GM12878 (cell line): Measurements from ENCODE around the gene METTL23. TPM values are rescaled to one million over a fixed set of nuclear protein-coding genes. Genes with fewer than 3 reads are reported as not detected.

Experiments
- ATF7 ChIP-seq: fragments of 450-650 bp; IDR thresholded peaks from 2 replicates; pipeline ENCODE4 v1.6.1; 2016; ENCODE audit warnings: low read depth, mild to moderate bottlenecking
- GABPA ChIP-seq: IDR thresholded peaks from 2 replicates; pipeline ENCODE4 v1.6.1; 2014; ENCODE audit warnings: antibody characterized with exemption, low read depth, mild to moderate bottlenecking, inconsistent platforms
- GATAD2B ChIP-seq: fragments of 450-650 bp; conservative IDR thresholded peaks from 2 replicates; pipeline ENCODE4 v1.6.1; 2017; ENCODE audit warnings: low read depth, mild to moderate bottlenecking, moderate library complexity
- IKZF1 ChIP-seq: fragments of 450-650 bp; conservative IDR thresholded peaks from 2 replicates; pipeline ENCODE4 v1.6.1; 2017; ENCODE audit warnings: antibody characterized with exemption, mild to moderate bottlenecking
- IRF4 ChIP-seq: IDR thresholded peaks from 2 replicates; pipeline ENCODE4 v1.6.1; 2011; ENCODE audit warnings: low read depth, low read length
- NRF1 ChIP-seq: conservative IDR thresholded peaks from 2 replicates; pipeline ENCODE4 v1.6.1; 2011; ENCODE audit warnings: mild to moderate bottlenecking, low read depth, low read length, improper control_type of control experiment
- PML ChIP-seq: IDR thresholded peaks from 2 replicates; pipeline ENCODE4 v1.6.1; 2012; ENCODE audit warnings: low read length, inconsistent platforms
- POLR2AphosphoS2 ChIP-seq: IDR thresholded peaks from 2 replicates; pipeline ENCODE4 v1.6.1; 2011; ENCODE audit warnings: low read depth, mild to moderate bottlenecking, low read length, improper control_type of control experiment, moderate library complexity
- RAD21 ChIP-seq: IDR thresholded peaks from 2 replicates; pipeline ENCODE4 v1.6.1; 2011; ENCODE audit warnings: mild to moderate bottlenecking, low read depth, low read length, moderate library complexity; ENCODE audit not compliant: insufficient read depth
- RB1 ChIP-seq: fragments of 450-650 bp; formaldehyde crosslinking; IDR thresholded peaks from 2 replicates; pipeline ENCODE4 v1.6.1; 2017; ENCODE audit warnings: mild to moderate bottlenecking, borderline replicate concordance
- RUNX3 ChIP-seq: IDR thresholded peaks from 2 replicates; pipeline ENCODE4 v1.6.1; 2012; ENCODE audit warnings: low read length, inconsistent platforms
- SREBF1 ChIP-seq: IDR thresholded peaks from 2 replicates; pipeline ENCODE4 v1.6.1; 2012; ENCODE audit warnings: mild to moderate bottlenecking, low read length
- TAF1 ChIP-seq: IDR thresholded peaks from 2 replicates; pipeline ENCODE4 v1.6.1; 2011; ENCODE audit warnings: mild to moderate bottlenecking, low read depth, low read length, borderline replicate concordance
- ZSCAN29 ChIP-seq: fragments of 450-650 bp; IDR thresholded peaks from 2 replicates; pipeline ENCODE4 v1.6.1; 2017; ENCODE audit warnings: mild to moderate bottlenecking, moderate library complexity
- polyA plus RNA-seq, 11 experiments: library from polyadenylated mRNA; depleted of rRNA in 4 of 11; unstranded in 6 of 11; stranded (reverse) in 5 of 11; fragments of >200 nt; fragmentation: Nextera tagmentation in 4 of 11; fragmentation: Illumina TruSeq in 1 of 11; extraction: Ambion mirVana in 4 of 11; extraction: Trizol in 1 of 11; gene quantifications; 1 replicate in 1 of 11; 2 replicates in 10 of 11; pipeline versions ENCODE4 v1.2.1 to v1.2.3, GENCODE V29; 2011 to 2016; ENCODE audit warnings: inconsistent platforms in 2 of 11, missing spikeins in 2 of 11, low read depth in 1 of 11
- total RNA-seq, 4 experiments: library from RNA; depleted of rRNA in 3 of 4; stranded (reverse); fragments of >200 nt in 3 of 4; fragmentation: Illumina TruSeq in 1 of 4; extraction: Trizol in 1 of 4; gene quantifications; 2 replicates each; pipeline versions ENCODE4 v1.2.1 to v1.2.3, GENCODE V29; 2013 to 2021
- TF ChIP-seq, protein P1 (sequence below): IDR thresholded peaks from 2 replicates; pipeline ENCODE4 v1.6.1; 2012; ENCODE audit warnings: low read depth, low read length, improper control_type of control experiment
- TF ChIP-seq, protein P2 (sequence below): IDR thresholded peaks from 2 replicates; pipeline ENCODE4 v1.6.1; 2012; ENCODE audit warnings: improper control_type of control experiment, low read depth, low read length; ENCODE audit not compliant: insufficient replicate concordance
- TF ChIP-seq, protein P3 (sequence below): IDR thresholded peaks from 2 replicates; pipeline ENCODE4 v1.6.1; 2012; ENCODE audit warnings: mild to moderate bottlenecking, low read depth, low read length
- TF ChIP-seq, protein P4 (sequence below): fragments of 450-650 bp; formaldehyde crosslinking; IDR thresholded peaks from 2 replicates; pipeline ENCODE4 v1.5.0; 2022; ENCODE audit warnings: mild to moderate bottlenecking, missing genetic modification characterization

Gene METTL23
- total and polyA plus RNA-seq, 10 of the 15 experiments (the other 5 are each of a cell fraction or from before 2014, with no cell fraction given): 25.6 to 61.5 (median 30.9) TPM

DNA sequence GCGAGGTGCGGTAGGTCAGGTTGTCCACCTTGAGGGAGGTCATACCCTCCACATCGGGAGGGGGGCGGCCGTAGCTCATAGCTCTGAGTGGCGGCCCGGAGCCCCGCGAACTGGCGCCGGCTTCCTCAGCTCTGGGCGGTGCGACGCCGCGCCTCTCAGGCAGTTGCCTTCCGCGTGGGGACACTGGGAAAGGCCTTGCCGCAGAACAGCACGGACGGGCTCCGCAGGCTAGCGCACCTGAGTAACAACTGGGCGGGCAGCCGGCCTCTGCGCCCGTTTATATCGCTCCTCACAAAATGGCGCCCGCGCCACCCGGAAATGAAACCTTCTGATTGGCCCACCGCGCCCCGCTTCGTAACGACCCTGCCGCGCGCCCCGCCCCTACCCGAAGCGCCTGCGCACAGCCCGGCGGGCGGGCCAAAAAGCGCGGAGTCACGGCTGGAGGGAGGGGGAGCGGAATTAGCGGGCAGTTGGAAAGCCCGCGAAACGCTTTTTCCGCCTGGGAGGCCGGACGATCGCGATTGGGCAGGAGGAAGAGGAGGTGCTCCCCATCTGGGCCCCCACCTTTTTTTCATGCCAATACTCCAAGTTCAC lies 10.5 kb downstream of the METTL23 start, which contains the start of gene SRSF2 (continued):
- TF ChIP-seq, protein P1, sequence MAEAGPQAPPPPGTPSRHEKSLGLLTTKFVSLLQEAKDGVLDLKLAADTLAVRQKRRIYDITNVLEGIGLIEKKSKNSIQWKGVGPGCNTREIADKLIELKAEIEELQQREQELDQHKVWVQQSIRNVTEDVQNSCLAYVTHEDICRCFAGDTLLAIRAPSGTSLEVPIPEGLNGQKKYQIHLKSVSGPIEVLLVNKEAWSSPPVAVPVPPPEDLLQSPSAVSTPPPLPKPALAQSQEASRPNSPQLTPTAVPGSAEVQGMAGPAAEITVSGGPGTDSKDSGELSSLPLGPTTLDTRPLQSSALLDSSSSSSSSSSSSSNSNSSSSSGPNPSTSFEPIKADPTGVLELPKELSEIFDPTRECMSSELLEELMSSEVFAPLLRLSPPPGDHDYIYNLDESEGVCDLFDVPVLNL: peak; percentile 90
- no peak for TF ChIP-seq ATF7
- peak; percentile 80 for TF ChIP-seq NRF1
- TF ChIP-seq, protein P2, sequence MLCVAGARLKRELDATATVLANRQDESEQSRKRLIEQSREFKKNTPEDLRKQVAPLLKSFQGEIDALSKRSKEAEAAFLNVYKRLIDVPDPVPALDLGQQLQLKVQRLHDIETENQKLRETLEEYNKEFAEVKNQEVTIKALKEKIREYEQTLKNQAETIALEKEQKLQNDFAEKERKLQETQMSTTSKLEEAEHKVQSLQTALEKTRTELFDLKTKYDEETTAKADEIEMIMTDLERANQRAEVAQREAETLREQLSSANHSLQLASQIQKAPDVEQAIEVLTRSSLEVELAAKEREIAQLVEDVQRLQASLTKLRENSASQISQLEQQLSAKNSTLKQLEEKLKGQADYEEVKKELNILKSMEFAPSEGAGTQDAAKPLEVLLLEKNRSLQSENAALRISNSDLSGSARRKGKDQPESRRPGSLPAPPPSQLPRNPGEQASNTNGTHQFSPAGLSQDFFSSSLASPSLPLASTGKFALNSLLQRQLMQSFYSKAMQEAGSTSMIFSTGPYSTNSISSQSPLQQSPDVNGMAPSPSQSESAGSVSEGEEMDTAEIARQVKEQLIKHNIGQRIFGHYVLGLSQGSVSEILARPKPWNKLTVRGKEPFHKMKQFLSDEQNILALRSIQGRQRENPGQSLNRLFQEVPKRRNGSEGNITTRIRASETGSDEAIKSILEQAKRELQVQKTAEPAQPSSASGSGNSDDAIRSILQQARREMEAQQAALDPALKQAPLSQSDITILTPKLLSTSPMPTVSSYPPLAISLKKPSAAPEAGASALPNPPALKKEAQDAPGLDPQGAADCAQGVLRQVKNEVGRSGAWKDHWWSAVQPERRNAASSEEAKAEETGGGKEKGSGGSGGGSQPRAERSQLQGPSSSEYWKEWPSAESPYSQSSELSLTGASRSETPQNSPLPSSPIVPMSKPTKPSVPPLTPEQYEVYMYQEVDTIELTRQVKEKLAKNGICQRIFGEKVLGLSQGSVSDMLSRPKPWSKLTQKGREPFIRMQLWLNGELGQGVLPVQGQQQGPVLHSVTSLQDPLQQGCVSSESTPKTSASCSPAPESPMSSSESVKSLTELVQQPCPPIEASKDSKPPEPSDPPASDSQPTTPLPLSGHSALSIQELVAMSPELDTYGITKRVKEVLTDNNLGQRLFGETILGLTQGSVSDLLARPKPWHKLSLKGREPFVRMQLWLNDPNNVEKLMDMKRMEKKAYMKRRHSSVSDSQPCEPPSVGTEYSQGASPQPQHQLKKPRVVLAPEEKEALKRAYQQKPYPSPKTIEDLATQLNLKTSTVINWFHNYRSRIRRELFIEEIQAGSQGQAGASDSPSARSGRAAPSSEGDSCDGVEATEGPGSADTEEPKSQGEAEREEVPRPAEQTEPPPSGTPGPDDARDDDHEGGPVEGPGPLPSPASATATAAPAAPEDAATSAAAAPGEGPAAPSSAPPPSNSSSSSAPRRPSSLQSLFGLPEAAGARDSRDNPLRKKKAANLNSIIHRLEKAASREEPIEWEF: no peak
- TF ChIP-seq RB1: peak; percentile 100
- no peak for TF ChIP-seq RAD21
- TF ChIP-seq SREBF1: no peak
- TF ChIP-seq TAF1: peak; percentile 98
- TF ChIP-seq GATAD2B: peak; percentile 72
- TF ChIP-seq RUNX3: peak; percentile 43; the same call in 1 of the 2 replicates
- peak; percentile 100 for TF ChIP-seq POLR2AphosphoS2
- TF ChIP-seq, protein P3, sequence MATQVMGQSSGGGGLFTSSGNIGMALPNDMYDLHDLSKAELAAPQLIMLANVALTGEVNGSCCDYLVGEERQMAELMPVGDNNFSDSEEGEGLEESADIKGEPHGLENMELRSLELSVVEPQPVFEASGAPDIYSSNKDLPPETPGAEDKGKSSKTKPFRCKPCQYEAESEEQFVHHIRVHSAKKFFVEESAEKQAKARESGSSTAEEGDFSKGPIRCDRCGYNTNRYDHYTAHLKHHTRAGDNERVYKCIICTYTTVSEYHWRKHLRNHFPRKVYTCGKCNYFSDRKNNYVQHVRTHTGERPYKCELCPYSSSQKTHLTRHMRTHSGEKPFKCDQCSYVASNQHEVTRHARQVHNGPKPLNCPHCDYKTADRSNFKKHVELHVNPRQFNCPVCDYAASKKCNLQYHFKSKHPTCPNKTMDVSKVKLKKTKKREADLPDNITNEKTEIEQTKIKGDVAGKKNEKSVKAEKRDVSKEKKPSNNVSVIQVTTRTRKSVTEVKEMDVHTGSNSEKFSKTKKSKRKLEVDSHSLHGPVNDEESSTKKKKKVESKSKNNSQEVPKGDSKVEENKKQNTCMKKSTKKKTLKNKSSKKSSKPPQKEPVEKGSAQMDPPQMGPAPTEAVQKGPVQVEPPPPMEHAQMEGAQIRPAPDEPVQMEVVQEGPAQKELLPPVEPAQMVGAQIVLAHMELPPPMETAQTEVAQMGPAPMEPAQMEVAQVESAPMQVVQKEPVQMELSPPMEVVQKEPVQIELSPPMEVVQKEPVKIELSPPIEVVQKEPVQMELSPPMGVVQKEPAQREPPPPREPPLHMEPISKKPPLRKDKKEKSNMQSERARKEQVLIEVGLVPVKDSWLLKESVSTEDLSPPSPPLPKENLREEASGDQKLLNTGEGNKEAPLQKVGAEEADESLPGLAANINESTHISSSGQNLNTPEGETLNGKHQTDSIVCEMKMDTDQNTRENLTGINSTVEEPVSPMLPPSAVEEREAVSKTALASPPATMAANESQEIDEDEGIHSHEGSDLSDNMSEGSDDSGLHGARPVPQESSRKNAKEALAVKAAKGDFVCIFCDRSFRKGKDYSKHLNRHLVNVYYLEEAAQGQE: peak; percentile 59
- TF ChIP-seq ZSCAN29: no peak
- no peak for TF ChIP-seq IRF4
- TF ChIP-seq GABPA: peak; percentile 88
- peak; percentile 99 for TF ChIP-seq PML
- no peak for TF ChIP-seq IKZF1
- TF ChIP-seq, protein P4, sequence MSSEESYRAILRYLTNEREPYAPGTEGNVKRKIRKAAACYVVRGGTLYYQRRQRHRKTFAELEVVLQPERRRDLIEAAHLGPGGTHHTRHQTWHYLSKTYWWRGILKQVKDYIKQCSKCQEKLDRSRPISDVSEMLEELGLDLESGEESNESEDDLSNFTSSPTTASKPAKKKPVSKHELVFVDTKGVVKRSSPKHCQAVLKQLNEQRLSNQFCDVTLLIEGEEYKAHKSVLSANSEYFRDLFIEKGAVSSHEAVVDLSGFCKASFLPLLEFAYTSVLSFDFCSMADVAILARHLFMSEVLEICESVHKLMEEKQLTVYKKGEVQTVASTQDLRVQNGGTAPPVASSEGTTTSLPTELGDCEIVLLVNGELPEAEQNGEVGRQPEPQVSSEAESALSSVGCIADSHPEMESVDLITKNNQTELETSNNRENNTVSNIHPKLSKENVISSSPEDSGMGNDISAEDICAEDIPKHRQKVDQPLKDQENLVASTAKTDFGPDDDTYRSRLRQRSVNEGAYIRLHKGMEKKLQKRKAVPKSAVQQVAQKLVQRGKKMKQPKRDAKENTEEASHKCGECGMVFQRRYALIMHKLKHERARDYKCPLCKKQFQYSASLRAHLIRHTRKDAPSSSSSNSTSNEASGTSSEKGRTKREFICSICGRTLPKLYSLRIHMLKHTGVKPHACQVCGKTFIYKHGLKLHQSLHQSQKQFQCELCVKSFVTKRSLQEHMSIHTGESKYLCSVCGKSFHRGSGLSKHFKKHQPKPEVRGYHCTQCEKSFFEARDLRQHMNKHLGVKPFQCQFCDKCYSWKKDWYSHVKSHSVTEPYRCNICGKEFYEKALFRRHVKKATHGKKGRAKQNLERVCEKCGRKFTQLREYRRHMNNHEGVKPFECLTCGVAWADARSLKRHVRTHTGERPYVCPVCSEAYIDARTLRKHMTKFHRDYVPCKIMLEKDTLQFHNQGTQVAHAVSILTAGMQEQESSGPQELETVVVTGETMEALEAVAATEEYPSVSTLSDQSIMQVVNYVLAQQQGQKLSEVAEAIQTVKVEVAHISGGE (CRISPR knock-in tag): peak; percentile 88
